COLO829 (cell line): Measurements from ENCODE around the gene GZMA.
"Not testable (repeated sequence)": the region's sequence is repeated elsewhere in the genome, so short reads cannot be mapped to it uniquely, and the experiment has no call there.

Source experiments
- DNase-seq: peaks from one replicate; pipeline ENCODE4 v3.0.0; 2012; ENCODE audit warnings: low spot score

GZMA gene

DNA sequence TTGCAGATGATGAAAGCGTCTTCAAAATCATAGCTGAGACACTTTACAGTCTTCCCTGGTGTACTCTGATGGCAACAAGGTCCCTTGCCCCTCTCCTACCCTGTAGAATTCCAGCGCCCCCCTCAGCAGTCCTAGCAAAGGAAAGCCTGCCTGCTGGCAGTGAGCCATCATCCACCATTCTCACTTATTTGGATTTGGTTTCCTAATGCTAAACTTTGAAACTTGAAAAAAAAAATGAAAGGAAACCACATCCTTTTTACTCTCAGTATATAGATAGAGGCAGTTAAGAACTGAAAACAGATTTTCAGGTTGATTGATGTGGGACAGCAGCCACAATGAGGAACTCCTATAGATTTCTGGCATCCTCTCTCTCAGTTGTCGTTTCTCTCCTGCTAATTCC, at the start of gene GZMA:
Gene GZMA (plus strand): TSS at position 299 of the 400 bp plus-strand sequence. CDS start 37 bp downstream, at position 336.
- no peak for DNase-seq

DNA sequence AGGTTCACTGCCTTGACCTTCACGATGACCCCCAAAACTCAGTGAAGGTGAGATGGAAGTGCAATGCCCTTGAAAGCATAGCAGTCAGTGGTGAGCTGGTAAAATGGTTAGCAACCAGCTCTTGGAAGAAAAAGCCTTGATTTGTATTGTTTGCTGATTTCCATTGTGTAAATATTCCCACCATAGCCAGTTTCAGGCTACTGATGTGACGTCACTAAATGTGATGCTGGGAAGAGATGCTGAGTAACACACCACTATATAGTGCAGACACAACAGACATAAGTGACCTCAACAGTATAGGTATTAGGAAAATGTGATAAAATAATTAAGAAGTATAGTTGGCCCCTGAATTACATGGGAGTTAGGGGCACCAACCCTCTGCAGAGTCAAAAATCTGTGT, 47.3 kb upstream of the GZMA start:
- DNase-seq, result no peak

DNA sequence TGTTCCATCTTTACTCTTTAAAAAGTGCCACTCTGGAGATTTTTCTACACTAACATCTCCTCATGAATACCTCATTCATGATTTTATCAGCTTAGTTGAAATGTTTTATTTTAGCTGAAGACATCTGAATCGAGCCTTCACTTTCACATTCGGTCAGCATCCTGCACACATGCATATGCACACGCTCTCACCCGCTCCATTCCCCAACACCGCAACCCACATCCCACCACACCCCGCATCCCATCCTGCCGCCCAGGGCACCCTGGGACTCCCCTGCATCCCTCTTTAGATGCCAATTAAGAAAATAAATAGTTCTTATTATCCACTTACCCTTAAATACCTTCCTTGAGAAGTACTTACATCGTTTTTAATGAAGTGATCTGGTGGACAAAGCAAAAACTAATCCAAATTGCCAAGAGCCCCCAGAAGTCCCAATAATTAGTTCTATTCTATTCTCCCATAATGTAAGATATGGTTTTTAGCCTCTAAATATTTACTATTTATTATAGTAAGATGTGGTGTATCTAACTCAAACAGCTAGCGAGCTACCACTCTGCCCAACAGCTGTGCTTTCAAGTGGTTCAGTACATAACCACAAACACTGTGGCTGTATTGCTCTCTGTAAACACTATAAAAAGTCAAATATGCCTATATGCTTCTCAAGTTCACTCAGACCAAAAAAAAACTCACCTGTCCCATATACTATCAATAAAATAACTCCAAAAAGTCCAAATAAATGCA, 40.2 kb upstream of the GZMA start:
- DNase-seq, result no peak

DNA sequence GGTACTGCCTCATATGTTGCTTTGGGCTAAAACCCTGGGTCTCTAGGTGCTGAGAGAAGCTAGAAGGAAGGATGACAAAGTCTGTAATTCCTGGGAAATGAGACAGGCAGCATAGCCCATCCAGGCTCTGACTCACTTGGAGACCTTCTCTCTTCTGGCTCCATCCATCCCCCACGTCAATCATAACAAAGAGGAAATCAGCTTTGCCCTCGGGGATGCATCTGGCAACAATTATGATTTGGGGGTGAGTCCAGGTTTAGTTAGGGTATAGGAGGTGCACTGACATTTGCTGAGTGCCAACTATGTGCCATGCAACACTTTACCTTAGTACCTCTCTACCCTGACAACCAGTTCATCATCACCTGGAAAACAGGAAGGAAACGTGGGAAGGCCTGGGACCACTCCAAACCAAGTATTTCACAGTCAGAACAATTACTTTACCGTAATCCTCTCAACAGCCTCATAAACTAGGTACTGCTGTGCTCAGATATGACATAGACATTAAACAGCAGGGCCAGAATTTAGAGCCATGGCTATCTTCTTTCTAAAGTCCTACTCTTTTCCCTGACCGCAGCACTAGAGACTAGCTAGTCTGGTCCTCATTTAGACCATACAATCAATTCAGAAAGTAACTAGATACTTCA, 39.1 kb upstream of the GZMA start:
- DNase-seq, result no peak

DNA sequence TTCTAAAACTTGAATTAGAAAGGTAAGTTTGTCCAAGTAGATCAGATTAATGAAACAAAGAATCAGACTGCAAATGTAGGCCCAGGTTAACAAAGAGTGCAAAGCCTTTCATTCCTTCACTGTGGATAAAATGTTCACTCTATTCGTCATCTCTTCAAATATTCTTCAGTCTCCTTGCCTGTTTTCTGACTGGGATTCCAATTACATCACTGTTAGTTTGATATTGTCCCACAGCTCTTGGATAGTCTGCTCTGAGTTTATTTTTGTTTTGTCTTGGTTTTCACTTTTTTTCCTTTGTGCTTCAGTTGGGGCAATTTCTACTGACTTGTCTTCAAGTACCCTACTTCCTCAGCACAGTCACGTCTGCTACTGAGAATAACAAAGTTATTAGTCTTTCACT, 38.5 kb upstream of the GZMA start:
- DNase-seq, result no peak

DNA sequence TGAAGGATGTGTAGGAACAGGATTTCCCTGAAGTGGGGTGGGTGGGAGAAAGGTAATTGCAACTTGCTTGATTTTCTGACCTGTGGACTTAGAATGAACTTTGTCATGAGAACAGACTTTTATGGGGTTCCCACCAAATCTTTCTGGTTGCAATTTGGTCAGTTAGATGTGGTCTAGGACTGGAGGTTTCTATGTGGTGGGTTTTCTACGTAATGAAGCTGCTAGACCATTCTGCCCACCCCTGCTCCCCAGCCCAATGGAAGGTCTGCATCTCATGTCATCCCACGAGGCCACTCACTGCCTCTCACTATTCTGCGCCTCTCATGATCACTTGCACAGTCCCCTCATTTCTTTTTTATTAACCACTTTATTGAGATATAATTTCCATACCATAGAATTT, 37.9 kb upstream of the GZMA start:
- DNase-seq, result no peak

DNA sequence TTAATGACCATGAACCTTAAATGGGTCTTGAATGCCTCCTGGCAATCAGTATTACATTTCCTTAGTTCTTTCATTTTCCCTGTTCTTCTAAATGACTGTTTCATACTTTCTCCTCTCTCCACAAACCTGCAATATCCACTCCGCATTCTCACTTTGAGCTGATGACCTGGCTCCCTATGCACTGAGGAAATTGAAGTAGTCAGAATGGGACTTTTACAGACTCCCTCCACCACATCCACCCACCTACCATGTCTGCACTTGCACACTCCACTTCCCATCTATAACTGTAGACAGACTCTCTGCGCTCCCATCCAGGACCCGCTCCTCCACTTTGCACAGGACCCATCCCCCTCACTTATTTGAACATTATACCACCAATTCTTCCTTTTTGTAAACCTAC, 36.2 kb upstream of the GZMA start:
- DNase-seq, result no peak

DNA sequence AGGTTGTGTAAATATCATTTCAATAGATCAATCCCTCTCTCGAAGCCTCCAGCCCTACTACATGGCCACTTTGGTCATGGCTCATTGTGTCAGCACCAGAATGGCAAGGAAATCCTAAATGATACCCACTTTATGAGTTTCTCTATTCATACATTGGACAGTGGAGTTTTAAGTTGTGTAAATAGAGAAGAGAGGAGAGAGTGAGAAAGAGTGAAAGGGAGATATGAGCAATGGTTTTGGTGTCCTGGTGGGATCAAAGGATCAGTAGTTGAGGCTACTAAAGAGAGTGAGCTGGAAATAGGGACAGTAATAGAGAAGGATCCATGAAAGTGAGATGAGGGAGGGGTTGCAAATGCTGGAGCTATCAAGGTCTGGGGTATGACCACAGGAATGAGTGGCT, 31.5 kb upstream of the GZMA start:
- DNase-seq, result no peak

DNA sequence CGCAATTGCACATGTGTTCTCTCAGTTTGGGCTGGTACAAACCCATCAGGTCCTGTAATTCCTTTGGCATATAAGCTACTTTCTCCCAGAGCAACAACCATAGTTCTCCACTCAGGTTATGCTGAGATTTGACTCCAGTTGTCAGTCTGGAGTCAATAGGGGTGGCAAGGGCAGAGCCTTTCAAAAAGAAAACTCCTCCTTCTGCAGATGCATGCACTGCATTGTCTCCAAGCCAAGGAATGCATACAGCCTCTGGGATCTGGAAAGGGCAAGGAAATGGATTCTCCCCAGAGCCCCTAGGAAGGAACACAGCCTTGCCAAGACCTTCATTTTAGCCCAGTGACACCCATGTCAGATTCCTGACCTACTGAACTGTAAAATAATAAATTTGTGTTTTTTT, 31.0 kb upstream of the GZMA start:
- DNase-seq, result no peak

DNA sequence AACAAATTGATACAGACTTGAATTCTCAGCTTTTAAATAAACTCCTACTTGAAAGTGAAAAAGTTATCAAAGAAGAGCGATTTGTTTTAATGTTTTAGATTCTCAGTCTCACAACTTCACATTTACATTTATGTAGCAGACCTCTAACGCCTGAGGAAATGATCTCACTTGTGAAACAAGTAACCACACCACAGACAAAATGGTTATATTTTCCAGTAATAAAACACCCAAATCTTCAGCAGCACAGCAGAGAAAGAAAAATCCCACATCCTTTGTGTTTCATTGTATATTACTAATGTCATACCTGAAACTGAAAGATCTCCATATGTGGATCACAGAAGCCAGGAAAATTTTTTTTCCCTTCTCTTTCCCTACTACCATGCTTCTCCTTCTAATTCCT, 29.8 kb upstream of the GZMA start:
- DNase-seq, result no peak

DNA sequence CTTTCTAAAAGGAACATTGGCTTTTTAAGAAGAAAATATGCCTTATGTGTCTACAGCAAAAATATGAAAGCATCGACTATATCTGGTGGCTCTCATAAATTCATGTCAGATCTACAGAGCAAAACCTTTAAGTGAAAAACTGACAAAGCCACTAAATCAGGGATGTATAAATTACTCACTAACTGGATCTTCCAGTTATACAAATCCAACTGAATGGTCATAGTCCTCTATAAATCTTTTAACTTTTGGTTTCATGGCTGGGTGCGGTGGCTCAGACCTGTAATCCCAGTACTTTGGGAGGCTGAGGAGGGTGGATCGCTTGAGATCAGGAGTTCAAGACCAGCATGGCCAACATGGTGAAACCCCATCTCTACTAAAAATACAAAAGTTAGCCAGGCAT, 29.2 kb upstream of the GZMA start:
- DNase-seq, result no peak

DNA sequence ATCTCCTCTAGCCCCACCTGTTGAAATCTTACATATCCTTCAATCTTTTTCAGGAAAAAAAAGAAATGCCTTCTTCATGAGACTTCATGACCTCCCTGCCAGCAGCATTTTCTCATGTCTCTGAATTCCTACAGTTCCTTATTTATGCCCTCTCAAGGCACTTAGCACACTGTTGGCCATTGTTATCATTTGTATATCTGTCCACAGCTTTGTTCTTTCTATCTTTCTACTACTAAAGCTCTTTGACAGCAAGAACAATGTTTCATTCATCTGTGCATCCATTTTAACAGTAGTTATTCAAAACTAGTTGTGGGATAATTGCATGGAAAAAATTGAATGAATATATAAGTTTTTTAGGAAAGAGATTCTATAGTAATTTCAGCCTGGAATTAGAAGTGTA, 20.9 kb upstream of the GZMA start:
- peak; percentile 24 for DNase-seq

DNA sequence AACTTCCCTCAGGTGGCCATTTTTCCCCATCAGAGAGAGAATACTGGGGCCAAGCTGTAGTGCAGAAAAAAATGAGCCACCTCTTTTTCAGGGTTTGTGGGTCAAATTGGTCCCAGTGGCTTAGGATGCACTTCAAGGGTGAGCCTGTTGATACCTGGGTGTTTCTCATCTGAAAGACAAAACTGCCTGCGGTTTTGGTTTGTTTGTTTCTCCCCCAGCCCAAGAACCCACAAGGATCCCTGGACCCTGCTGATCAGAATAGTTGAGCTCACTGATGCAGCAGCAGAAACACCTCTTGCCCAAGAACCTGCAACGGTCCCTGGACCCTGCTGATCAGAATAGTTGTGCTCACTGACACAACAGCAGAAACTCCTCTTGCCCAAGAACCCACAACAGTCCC, 13.1 kb upstream of the GZMA start:
- DNase-seq, result not testable (repeated sequence)

DNA sequence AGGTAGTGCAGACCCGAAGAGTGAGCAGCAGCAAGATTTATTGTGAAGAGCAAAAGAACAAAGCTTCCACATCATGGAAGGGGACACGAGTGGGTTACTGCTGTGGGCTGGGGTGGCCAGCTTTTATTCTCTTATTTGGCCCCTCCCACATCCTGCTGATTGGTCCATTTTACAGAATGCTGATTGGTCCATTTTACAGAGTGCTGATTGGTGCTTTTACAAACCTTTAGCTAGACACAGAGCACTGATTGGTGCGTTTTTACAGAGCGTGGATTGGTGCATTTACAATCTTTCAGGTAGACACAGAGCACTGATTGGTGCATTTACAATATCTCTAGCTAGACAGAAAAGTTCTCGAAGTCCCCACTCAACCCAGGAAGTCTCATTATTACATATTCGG, 11.4 kb upstream of the GZMA start:
- DNase-seq, result not testable (repeated sequence)

DNA sequence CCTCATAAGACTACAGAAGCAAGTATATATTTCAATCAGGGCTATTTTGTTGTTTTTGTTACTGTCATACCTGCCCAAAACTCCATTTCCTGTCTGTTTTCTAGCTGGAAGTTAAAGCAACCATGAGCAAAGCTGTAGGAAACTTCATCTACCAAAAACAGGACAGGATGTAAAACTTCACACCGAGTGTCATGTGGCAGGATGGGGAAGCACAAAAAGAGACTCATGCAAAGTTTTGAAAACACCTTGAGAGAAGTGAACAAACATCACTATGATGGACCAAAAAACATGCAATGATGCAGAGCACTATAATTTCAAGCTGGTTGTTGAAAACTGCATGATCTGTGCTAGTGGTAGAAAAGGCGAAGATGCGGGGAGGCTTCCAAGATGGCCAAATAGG, 6.3 kb upstream of the GZMA start:
- no peak for DNase-seq

DNA sequence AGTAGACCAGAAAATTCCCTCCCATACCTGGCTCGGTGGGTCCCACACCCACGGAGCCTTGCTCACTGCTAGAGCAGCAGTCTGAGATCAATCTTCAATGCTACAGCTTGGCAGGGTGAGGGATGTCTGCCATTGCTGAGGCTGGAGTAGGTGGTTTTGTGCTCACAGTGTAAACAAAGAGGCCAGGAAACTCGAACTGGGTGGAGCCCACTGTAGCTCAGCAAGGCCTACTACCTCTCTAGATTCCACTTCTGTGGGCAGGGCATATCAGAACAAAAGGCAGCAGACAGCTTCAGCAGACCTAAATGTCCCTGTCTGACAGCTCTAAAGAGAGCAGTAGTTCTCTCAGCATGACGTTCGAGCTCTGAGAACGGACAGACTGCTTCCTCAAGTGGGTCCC, 5.6 kb upstream of the GZMA start:
- DNase-seq, result no peak

DNA sequence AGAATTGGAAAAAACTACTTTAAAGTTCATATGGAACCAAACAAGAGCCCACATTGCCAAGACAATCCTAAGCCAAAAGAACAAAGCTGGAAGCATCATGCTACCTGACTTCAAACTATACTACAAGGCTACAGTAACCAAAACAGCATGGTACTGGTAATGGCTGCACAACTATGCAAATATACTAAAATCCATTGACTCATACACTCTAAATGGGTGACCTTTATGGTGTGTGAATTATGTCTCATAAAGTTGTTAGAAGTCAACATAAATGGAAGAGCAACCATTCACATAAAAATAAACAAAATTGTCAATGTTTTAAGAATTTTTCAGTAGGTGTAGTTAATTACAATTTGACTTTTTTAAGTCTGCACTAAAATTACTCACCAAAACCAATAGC, 1.3 kb upstream of the GZMA start:
- DNase-seq, result not testable (repeated sequence)

DNA sequence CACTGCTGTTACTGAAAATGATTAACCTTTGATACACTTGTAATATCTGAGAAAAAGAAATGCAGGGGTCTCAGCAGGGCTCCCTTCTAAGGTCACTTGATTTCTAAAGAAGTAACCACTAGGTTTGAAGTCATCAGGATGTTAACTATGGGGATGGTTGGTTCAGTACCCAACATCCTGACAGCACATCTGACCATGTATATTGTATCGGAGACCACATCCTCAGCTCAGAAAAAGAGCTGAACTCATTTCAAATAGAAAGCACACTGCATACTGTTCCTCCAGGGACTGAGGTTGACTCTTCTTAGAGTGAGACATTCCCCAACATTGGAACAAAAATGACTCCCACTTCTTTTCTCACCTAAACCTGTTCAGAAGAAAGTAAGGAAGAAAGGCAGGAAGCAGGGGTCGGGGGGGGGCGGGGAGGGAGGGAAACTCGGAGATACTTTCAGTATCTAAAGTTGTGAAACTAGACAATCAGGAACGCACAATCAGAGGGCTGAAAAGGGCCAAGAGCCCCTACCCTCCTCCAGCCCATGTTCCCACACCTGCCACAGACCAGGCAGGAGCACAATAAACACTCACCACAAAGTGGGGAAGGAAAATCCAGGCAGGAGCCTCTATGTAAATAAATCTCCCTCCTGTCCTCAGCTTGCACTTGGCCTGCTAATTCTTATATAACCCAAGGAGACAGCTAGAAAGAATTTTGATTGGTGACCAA, 730 bp upstream of the GZMA start:
- DNase-seq, result no peak

DNA sequence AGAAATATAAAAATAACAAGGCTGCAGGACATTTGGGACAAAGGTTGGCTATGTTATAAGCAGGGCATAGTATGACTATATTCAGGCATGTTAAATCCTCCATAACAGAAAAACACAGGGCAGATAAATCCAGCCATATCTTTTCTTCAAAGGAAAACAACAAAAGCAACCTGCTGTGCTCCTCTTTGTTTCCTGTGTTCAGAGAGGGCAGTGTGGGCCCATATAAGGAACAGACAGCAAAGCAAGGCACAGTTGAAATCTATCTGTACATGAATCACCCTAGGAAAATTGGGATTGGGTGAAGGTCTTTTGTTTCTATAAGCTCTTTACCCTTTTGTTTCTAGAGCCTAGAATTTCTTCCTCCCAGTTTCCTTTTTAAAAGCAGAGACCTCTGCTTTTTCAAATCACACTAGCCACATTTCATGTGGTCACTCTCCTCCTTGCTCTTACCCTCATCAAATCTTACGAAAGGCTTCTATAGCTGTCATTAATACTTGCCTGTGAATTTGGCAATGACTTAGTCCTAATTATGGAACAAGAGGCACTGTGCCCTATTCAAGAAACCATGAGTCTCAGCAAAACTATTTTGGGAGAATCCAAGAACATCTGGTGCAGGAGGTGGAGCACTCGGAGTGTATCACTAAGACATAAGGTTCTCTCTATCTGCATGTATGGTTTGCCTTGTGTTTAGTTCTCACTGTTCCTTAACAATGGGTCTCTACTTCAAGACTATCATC, 1.8 kb downstream of the GZMA start:
- DNase-seq, result no peak

DNA sequence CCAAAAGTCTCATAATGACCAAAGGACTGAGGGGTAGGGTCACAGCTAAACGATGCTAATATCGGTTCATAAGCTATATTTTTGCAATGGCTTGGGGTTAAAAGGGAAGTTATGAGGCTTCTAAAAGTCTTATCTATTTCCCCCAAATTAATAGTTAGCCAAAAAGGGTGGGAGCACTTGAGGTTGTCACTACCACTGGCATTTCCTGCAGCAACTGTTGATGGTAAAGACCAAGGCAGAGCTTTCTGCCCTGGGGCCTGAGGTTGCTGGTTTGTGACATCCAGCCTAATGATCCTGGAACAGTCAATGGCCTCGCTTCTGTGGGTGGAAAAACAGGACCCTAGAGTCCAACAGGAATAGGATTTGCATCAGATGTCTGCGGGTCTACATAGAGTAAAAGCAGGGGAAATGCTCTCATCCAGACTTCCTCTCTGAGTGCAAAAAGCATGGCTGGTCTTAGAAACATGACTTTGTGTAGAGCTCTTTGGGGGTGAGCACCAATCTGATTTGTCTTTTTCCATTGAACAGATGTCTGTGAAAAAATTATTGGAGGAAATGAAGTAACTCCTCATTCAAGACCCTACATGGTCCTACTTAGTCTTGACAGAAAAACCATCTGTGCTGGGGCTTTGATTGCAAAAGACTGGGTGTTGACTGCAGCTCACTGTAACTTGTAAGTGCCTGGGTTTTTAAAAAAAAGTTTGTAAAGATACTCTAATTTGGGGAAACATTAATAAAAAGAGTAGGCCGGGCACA, 2.7 kb downstream of the GZMA start:
- DNase-seq, result no peak

DNA sequence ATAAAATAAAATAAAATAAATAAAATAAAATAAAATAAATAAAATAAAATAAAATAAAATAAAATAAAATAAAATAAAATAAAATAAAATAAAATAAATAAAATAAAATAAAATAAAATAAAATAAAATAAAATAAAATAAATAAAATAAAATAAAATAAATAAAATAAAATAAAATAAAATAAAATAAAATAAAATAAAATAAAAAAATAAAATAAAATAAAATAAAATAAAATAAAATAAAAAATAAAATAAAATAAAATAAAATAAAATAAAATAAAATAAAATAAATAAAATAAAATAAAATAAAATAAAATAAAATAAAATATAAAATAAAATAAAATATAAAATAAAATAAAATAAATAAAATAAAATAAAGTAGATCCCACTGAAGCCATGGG, 3.5 kb downstream of the GZMA start:
- not testable (repeated sequence) for DNase-seq

DNA sequence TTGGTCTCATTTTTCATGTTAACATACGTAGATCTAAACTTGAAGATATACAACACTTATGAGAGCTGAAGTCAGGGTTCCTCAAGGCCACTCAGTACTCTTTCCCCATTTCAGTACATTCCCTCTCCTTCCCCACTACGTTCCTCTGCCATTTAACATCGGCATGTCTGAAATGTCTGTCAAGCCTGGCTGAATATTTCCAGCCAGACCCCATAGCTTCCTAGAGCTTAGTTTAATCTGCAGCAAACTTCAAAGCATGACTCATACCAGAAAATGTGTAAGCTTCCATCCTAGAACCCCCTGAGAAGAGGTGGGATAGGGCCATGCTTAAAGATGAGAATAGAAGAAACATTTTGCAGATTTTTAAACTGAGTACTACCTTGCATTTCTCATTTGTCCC, 6.2 kb downstream of the GZMA start:
- DNase-seq, result no peak
